ENCODE data around the gene PTTG1IP. TPM values are rescaled to one million over a fixed set of nuclear protein-coding genes. Genes with fewer than 3 reads are reported as not detected.

Gene PTTG1IP
- total and polyA plus RNA-seq, 2 of the 13 experiments (the other 11 are each of a cell fraction or from before 2014, with no cell fraction given) = 161 to 700 TPM

DNA sequence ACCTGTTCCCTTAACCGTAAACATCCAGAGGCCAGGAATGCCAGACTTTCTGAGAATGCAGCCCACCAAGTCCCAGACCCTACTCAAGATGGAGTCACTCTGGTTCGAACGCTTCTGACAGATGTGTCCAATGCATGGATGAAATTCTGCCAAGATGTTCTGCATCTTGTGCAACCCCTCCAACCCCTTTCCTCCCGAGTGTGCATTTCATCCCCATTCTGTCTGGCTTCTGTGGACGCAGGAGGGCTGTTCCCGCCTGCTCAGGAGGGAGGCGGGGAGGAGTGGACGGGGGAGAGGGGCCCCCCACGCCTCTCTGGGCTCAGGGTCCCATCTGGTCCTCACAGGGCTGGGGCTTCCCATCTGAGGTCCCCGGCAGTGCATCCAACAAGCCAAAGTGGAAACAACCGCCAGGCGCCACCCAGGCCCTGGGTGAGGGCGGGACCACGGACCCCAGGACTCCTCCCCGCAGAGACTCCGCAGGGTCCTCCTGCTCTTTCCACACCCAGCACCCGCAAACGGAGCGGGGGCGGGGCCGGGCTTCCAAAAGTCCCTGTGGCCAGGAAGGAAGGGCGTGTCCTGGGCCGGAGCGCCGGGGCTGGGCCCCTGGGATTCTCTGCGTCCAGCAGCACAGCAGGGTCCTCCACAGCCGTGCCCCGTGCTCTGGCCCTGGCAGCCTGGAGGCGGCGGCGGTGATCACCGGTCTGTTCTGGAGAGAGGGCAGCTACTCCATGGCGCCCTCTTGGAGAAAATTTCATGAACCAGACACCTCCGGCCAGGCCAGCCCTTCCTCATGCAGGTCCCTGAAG is 27.9 kb downstream of the PTTG1IP start (continued):
- TF ChIP-seq, protein P1, sequence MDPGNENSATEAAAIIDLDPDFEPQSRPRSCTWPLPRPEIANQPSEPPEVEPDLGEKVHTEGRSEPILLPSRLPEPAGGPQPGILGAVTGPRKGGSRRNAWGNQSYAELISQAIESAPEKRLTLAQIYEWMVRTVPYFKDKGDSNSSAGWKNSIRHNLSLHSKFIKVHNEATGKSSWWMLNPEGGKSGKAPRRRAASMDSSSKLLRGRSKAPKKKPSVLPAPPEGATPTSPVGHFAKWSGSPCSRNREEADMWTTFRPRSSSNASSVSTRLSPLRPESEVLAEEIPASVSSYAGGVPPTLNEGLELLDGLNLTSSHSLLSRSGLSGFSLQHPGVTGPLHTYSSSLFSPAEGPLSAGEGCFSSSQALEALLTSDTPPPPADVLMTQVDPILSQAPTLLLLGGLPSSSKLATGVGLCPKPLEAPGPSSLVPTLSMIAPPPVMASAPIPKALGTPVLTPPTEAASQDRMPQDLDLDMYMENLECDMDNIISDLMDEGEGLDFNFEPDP (CRISPR knock-in tag; conservative IDR thresholded peaks at IDR 0.05) = no peak
- TF ChIP-seq, protein P2, sequence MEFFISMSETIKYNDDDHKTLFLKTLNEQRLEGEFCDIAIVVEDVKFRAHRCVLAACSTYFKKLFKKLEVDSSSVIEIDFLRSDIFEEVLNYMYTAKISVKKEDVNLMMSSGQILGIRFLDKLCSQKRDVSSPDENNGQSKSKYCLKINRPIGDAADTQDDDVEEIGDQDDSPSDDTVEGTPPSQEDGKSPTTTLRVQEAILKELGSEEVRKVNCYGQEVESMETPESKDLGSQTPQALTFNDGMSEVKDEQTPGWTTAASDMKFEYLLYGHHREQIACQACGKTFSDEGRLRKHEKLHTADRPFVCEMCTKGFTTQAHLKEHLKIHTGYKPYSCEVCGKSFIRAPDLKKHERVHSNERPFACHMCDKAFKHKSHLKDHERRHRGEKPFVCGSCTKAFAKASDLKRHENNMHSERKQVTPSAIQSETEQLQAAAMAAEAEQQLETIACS (CRISPR knock-in tag; IDR thresholded peaks at IDR 0.05) = no peak
- TF ChIP-seq LCORL (IDR thresholded peaks at IDR 0.05) (no peak), LCORL (CRISPR knock-in tag; IDR thresholded peaks at IDR 0.05) (peak; percentile 81), RFX1 (IDR thresholded peaks at IDR 0.05) (no peak), IRX3 (CRISPR knock-in tag; IDR thresholded peaks at IDR 0.05; ENCODE audit: borderline replicate concordance, low read depth) (no peak), NCOA5 (CRISPR knock-in tag; IDR thresholded peaks at IDR 0.05) (no peak), HIVEP1 (CRISPR knock-in tag; IDR thresholded peaks at IDR 0.05) (no peak), HES4 (CRISPR knock-in tag; IDR thresholded peaks at IDR 0.05; ENCODE audit: borderline replicate concordance) (no peak), YEATS4 (CRISPR knock-in tag; IDR thresholded peaks at IDR 0.05; ENCODE audit: borderline replicate concordance) (peak; percentile 42; the same call in 1 of the 2 replicates), CHD4 (IDR thresholded peaks at IDR 0.05; ENCODE audit: borderline replicate concordance, low read length) (no peak), ATF1 (CRISPR knock-in tag; IDR thresholded peaks at IDR 0.05) (no peak), ZNF749 (CRISPR knock-in tag; IDR thresholded peaks at IDR 0.05; ENCODE audit: borderline replicate concordance) (peak; percentile 10; the same call in 1 of the 2 replicates), PRPF4 (IDR thresholded peaks at IDR 0.05; ENCODE audit: low read depth, low read length, poor library complexity, severe bottlenecking) (no peak), ZFY (CRISPR knock-in tag; IDR thresholded peaks at IDR 0.05) (peak; percentile 30; the same call in 1 of the 2 replicates), ZNF564 (CRISPR knock-in tag; IDR thresholded peaks at IDR 0.05) (no peak), SP5 (CRISPR knock-in tag; IDR thresholded peaks at IDR 0.05; ENCODE audit: borderline replicate concordance, low read depth) (peak; percentile 74), AHR (CRISPR knock-in tag; IDR thresholded peaks at IDR 0.05) (no peak)
- TF ChIP-seq, protein P3, sequence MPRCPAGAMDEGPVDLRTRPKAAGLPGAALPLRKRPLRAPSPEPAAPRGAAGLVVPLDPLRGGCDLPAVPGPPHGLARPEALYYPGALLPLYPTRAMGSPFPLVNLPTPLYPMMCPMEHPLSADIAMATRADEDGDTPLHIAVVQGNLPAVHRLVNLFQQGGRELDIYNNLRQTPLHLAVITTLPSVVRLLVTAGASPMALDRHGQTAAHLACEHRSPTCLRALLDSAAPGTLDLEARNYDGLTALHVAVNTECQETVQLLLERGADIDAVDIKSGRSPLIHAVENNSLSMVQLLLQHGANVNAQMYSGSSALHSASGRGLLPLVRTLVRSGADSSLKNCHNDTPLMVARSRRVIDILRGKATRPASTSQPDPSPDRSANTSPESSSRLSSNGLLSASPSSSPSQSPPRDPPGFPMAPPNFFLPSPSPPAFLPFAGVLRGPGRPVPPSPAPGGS (CRISPR knock-in tag; IDR thresholded peaks at IDR 0.05) = 0 out of 2 replicates have a peak, but pooled peaks have one; percentile 18

All from HepG2 (cell line).